ENCODE results near the gene RBM22. TPM values are rescaled to one million over a fixed set of nuclear protein-coding genes. Genes with fewer than 3 reads are reported as not detected.

The RBM22 gene
- total and polyA plus RNA-seq, 2 of the 8 experiments (the other 6 are each of a cell fraction or from before 2014, with no cell fraction given) = 20.8 to 33.9 TPM

- TF ChIP-seq CHD7 (IDR thresholded peaks at IDR 0.05; ENCODE audit: insufficient replicate concordance, low read length) (no peak), SUZ12 (IDR thresholded peaks at IDR 0.05; ENCODE audit: low read length) (no peak), BCL11A (IDR thresholded peaks at IDR 0.05; ENCODE audit: low read depth in 2 of 2, low read length in 2 of 2) (no peak), KDM4A (IDR thresholded peaks at IDR 0.05; ENCODE audit: low read depth, low read length, severe bottlenecking) (peak; percentile 89), ZNF274 (IDR thresholded peaks at IDR 0.05; ENCODE audit: borderline replicate concordance, extremely low read depth, low read length) (no peak), GABPA (IDR thresholded peaks at IDR 0.05; ENCODE audit: borderline replicate concordance, insufficient read depth, low read length) (peak; percentile 16; the same call in 1 of the 2 replicates), POU5F1 (IDR thresholded peaks at IDR 0.05; ENCODE audit: low read depth, low read length) (no peak), E2F6 (IDR thresholded peaks at IDR 0.05) (no peak), SIRT6 (IDR thresholded peaks at IDR 0.05; ENCODE audit: low read length) (no peak)
Measured at GRCh38 chr5:150700594-150701377, at the start of gene RBM22 (continued).

Measured in H1 (cell line).